ENCODE results near the gene PRKAG2.

- TF ChIP-seq CTCF (conservative IDR thresholded peaks at IDR 0.05; ENCODE audit: low read depth in 2 of 2) (no peak), EZH2phosphoT487 (IDR thresholded peaks at IDR 0.05; ENCODE audit: unreplicated experiment) (no peak), EZH2 (IDR thresholded peaks at IDR 0.05; ENCODE audit: low read depth, unreplicated experiment) (no peak), ETS1 (IDR thresholded peaks at IDR 0.05) (no peak), POLR2AphosphoS5 (IDR thresholded peaks at IDR 0.05; ENCODE audit: low read depth) (no peak), CREB1 (CRISPR knock-in tag; IDR thresholded peaks at IDR 0.05; ENCODE audit: low read depth) (no peak), ZNF114 (CRISPR knock-in tag; IDR thresholded peaks at IDR 0.05) (no peak), JUNB (IDR thresholded peaks at IDR 0.05; ENCODE audit: unreplicated experiment) (no peak), ZNF331 (CRISPR knock-in tag; IDR thresholded peaks at IDR 0.05; ENCODE audit: low read depth) (no peak), STAT1 (IDR thresholded peaks at IDR 0.05; ENCODE audit: unreplicated experiment) (no peak)
- TF ChIP-seq, protein P1, sequence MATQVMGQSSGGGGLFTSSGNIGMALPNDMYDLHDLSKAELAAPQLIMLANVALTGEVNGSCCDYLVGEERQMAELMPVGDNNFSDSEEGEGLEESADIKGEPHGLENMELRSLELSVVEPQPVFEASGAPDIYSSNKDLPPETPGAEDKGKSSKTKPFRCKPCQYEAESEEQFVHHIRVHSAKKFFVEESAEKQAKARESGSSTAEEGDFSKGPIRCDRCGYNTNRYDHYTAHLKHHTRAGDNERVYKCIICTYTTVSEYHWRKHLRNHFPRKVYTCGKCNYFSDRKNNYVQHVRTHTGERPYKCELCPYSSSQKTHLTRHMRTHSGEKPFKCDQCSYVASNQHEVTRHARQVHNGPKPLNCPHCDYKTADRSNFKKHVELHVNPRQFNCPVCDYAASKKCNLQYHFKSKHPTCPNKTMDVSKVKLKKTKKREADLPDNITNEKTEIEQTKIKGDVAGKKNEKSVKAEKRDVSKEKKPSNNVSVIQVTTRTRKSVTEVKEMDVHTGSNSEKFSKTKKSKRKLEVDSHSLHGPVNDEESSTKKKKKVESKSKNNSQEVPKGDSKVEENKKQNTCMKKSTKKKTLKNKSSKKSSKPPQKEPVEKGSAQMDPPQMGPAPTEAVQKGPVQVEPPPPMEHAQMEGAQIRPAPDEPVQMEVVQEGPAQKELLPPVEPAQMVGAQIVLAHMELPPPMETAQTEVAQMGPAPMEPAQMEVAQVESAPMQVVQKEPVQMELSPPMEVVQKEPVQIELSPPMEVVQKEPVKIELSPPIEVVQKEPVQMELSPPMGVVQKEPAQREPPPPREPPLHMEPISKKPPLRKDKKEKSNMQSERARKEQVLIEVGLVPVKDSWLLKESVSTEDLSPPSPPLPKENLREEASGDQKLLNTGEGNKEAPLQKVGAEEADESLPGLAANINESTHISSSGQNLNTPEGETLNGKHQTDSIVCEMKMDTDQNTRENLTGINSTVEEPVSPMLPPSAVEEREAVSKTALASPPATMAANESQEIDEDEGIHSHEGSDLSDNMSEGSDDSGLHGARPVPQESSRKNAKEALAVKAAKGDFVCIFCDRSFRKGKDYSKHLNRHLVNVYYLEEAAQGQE (IDR thresholded peaks at IDR 0.05; ENCODE audit: unreplicated experiment), result no peak
Observed at GRCh38 chr7:151679071-151679708, 197.7 kb downstream of the PRKAG2 start.
